Stimulated activated CD8-positive, alpha-beta memory T cell treated with anti-CD3 and anti-CD28 coated beads, Interleukin-4, amount 100 ng/mL, for 4 hours (primary cell): Measurements from ENCODE around the gene TBX15.

Experiments used
- DNase-seq, 2 donors: peaks; one replicate each; pipeline ENCODE4 v3.0.0-alpha.2; 2020; ENCODE audit warnings: low read depth in 2 of 2, low spot score in 1 of 2

The TBX15 gene

DNA sequence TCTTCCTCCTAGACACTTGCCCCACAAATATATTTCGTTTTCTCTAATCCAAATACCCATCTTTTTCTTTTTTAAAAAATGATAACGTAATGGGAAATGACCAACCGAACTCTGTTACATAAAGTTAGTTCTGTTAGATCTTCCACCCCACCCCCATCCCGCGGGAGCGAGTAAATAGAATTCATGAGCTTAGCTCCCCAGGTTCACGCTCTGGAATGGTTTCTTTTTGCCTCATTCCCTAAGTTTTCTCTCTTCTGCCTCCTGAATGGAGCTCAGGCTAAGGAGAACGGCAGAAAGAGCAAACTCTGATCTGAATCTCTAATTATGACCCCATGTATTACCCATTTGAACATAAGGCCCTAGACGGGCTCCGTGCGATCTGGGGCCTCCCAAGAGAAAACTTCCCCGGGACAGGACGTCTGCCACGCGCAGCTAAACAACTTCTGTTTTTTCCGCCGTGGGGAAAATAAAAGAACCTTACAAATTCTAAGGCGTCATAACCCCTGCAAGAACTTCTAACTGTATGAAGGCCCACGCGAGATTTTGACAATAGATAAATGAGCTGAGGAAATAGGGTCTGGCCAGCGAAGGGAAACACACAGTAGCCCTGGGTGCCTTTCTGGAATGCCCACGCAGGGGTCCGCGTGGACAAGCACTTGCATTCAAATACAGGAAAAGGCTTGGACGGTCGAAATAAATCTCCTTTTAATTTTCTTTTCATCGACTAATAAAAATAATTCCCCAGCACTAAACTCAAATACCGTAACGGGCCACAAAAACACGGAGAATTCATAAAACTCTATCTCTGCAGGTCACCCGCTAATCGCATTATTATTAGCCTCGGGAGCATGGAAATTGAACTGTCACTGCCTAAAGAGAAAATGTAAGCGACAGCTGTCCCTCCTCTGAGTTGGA lies 2.2 kb downstream of the TBX15 start:
- DNase-seq, result no peak

DNA sequence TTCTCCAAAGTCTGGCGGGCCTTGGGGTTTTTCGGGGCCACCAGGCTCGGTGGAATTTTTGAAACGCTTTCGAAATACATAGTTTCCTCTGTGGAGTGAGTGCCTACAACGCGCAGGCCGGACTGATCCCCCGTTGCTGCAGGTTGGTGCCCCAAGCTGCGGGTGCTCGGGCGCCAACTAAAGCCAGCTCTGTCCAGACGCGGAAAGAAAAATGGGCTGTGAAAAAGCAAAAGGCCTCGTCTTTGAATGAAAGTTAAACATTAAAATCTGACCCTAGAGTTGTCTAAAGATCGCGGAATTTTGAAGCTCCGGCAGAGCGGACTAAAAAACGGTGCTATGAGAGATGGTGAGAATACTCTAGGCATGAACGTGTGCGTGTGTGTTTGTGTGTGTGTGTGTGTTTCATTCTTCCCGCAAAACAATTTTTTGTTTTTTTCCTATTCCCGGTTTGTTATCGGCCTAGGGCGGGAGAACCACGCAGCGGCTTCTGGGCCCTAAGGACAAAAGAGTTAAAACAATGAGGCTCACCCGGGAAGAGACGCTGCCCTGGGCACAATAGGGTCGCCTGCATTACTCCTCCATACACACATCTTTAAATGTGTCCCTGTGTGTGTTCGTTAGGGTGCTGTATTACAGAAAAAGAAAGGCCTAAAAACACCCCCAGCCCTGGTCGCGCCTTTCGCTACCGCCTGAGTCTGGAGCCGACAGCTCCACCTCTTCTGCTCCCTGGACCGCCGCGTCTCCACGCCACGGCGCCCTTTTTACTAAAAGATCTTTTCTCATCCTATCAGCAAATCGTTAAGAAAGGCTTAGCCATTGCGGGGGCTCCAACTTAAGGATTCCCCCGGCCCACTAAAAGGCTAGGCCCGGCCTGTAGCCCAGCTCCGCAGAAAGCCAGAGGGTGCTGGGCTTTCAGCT lies 3.2 kb downstream of the TBX15 start:
- no peak for DNase-seq

DNA sequence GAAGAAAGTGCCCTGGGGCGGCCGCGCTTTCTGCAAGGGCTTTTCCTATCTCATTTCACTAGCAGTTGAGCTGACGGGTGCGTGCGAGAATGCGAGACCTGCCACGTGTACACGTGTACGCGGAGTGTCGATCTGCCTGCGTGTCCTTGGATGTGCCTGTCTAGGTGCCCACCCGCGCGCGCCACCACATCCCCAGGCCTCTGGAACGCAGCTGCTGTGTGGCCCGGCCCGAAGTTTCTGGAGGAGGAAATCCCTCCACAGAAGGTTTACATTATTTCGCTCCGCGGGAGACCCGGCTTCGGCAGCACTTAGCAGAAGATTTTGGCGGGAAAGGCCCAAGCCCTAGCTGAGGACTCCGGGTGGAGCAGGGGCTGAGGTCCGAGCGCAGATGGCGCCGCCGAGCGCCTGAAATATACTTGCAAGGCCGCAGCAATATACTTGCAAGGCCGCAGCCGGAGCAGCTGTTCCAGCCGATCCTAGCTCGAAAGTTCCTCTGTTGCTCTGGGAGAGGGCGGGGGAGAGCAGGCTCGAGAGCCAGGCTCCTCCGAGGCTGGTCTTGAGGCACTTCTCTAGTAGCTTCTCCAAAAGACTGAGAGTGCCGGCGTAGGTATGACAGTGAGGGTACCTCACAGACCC lies 3.9 kb downstream of the TBX15 start:
- DNase-seq, result no peak

DNA sequence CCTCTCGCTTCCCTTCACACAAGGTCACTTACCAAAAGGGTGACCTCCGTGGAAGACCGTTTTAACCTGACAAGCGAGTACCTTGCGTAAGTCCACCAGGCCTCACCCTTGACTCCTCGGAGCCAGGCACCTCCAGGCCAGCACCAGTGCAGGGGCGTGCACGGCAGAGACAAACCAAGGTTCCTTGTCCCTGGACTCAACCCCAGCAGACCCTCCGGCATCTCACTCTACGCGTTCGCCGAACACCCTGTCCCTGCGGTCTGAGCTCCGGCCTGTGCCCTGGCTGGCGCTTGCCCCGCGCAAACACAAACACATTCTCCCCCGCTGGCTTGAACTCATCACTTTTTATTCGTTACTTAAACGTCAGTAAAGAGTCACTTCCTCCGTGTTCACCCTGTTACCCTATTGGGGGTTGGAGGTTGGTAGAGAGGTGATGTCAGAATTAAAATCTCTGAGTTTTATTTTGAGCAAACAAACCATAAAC lies 4.5 kb downstream of the TBX15 start:
- DNase-seq, result no peak

DNA sequence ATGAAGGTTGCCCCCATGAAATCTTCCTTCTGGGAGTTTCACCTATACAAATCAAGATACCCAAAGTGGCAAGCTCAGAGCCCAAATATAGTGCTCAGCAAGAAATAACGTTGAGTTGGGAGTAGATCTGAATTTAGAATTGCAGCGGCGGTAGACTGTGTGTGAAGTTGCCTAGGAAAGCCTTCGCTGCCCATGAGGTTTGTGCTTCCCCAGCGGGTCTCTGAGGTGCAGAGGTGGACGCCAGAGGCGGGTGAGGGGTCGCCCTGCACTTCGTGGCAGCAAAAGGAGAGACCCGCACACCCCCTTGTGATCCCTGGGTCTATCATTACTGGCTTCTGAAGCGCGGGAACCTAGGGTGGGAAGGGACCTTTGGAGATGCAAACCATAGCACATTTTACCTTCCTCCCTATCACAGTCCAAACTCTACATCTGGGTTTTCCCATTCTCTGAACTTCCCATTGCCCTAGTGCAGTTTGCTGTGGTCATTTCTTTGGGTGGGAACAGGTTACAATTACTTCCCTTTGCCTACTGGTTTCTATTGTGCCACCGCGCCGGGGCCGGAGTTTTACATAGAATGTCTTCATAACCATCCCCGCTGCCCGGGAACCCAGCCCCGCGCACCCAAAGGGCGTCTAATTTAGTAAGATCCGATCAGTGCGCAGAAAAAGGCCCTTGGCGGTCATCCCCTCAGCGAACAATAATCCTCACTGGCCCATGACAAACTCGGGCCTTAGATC lies 5.2 kb downstream of the TBX15 start:
- no peak for DNase-seq

DNA sequence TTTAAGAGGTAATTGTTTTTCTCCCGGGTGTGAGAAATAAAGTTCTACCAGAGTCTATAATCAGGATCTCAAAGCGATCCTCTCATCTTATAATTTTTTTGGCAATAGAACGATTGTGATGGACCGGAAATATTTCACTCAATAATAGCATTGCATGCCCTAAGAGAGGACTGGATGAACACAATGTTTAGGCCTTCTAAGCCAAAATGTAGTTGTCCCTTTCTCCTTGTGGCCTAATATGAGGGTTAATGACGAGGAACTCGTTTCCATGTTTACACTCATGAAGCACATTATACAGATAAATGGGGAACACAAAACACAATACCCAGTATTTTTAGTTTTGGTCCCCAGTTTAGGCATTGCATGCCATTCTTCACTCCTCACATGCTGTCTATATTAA lies 5.9 kb downstream of the TBX15 start:
- DNase-seq, result no peak

DNA sequence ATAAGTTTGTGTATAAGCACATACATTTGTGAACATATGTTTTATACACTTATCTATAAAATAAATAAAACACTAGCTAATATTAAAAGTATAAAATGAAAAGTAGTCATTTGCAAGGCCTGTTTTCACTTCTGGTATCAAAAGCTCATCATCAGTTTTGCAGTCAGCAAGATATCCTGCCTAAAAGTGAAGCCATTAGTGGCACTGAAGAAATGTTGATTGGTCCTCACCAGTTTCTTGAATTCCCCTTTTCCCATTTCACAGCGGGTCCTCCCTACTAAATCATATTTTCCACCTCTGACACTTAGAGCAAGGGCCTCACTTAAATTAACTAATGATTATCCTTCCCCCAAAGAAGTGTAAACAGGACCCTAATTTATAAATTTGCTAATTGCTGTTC lies 6.7 kb downstream of the TBX15 start:
- no peak for DNase-seq

DNA sequence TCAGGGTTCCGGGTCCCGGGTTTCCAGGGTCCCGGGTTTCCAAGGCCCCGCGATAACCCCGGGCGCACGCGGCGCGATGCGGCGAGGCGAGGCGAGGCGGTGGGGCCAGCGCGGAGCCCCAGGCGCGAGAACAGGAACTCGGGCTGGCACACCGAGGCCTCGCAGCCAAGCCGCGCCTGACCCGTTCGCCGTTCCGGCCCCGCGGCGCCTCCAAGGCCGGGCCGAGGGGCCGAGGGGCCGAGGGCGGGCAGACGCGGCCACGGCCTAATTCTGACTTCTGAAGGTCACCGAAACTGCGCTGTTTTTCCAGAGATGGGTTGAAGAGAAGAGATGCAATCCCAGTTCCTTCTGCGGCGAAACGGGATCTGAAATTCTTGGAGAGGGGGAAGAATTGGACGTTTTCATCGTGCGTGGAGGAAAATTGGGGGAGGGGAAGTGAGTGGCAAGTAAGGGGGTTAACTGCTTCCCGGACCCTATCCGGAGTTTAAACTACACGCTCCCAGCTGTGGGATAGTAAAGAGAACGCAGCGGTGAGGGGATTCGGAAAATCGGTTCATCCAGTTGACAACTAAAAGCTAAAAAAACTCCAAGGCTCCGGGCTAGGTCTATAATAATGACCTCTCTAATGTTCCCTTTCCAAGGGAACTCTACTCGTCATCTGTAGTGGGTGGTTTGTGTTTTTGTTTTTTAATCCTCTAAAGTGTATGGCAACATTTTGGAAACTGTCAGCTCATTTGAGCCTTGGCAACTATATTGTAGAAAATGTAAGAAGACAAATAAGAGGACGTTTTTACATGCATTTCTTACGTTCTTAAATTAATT lies 8.2 kb downstream of the TBX15 start:
- no peak for DNase-seq

DNA sequence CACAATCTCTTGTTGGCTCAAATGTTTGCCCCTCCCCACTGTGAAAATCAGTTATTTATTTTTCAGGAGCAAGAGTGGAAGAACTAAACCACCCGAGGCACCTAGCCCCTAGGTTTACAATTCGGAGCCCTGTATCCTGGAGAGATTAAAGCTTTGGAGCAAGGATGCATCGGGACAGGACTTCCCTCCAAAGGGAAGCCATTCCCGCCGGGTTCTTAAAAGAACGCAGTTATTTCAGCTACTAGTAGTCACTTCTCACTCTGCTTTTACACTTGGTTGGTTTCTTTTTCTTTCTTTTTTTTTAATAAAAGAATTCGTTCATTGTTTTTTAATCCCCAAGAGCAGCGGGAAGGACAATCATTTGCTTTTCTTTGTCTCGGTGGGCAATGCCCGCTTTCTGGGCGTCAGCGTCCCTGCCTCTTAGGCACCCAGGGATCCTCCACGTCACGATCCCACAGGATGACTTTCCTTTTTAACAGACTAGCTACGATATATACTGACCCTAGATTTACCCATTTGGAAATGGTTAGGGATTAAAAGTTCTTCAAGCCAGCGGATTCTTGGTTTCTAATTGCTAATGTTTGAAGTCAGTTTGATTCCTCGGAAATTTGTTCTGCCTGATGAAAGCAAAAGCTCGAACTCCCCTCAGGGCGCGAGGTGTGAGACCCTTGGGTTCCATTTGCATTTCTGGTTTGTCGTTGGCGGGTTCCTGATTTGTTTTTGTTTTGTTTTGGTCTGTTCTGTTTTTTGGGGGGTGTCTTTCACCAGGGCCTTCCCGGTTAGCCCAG lies 9.0 kb downstream of the TBX15 start:
- no peak for DNase-seq

DNA sequence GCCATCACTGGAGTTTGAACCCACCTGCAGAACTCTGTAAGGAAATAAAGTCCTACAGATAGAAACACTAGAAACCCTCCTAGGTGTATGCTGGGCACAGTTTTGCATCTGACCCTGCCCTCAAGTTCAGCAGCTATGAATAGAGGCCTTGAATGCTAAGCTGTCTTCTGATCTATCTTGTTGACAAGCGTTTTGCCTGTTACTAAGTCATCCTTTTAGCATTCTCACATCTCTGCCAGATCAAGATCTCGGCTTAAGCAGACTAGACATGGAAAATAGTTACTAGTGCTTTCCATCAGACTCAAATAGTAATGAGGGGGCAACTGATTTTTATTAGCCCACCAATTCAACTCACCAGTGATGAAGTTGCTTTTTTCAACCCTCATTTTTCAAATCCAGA lies 10.5 kb downstream of the TBX15 start:
- DNase-seq, result no peak

DNA sequence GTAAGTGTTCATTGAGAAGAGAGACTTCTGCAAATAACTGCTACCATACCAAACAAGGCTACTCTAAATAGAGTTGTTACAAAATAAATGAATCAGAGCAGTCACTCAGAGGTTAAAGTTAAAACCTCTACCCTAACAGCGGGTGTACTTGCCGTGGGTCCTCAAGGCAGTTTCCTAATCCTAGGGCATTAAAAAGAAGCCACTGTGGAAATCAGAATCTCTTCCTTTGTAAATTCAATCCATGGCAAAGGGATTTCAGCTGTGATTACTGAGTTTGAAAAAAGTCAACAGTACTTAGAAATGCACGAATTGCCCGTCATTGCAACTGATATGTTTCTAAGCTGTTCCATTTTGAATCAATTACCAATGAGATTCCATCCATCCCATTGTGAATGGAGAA lies 13.5 kb downstream of the TBX15 start:
- DNase-seq, result no peak

DNA sequence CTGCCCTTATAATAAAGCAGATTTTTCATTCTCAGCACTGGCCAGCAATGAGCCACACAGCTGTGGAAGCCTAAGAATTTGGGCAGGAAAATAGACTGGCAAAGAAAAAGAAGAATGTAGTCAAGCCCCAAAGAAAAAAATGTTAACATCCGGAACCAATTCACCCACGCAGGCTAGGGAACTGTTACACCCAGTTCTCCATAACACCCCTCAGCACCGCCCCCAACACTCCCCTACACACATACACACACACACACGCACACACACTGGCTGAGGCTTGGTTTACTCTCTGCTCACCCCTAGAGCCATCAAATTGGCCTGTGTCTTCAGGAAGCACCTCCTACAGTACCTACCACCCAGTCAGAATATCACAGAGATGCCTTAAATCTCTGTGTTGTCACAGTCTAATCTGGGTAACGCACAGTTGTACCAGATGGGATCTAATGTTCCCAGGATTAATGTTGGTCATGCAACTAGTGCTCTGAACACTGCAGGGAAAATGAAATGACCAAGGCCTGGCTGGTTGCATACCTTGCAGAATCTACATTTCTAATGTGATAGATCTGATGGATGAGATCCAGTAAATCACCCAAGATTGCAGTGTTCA lies 14.5 kb downstream of the TBX15 start:
- DNase-seq, result no peak

DNA sequence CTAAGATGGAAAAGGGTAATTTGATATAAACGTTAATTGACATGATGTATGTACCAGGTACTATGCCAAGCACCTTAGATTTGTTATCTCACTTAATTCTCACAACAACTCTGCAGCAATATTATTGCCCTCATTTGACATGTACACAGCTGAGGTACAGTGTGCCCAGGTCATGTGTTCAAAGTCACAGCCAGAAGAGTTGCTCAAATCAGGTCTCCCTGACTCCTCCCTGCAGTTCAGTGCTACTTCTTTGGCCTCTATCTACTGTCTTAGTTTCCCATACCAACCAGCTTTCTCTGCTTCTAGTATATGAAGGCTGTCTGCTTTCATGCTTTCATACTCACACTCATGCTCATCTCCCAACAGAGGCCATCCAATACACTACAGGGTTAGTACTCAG lies 15.1 kb downstream of the TBX15 start:
- no peak for DNase-seq

DNA sequence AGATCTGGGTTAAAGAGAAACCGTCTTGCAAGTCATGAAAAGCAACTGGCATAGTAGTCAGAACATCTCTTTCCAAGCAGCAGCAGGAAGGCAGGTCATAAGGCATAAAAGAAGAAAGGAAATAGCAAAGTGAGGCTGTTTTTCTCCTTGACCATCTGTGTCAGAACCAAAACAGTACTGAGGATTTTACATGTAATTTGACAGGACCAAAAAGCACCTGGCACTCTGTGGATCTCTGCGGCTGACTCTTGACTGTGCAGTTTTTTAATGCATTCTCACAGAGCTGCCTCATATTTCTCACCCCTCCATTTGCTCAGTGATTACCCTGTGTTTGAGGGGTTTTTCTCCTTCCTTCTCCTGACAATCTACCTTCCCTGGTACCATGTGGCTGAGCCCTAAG lies 17.7 kb downstream of the TBX15 start:
- no peak for DNase-seq

DNA sequence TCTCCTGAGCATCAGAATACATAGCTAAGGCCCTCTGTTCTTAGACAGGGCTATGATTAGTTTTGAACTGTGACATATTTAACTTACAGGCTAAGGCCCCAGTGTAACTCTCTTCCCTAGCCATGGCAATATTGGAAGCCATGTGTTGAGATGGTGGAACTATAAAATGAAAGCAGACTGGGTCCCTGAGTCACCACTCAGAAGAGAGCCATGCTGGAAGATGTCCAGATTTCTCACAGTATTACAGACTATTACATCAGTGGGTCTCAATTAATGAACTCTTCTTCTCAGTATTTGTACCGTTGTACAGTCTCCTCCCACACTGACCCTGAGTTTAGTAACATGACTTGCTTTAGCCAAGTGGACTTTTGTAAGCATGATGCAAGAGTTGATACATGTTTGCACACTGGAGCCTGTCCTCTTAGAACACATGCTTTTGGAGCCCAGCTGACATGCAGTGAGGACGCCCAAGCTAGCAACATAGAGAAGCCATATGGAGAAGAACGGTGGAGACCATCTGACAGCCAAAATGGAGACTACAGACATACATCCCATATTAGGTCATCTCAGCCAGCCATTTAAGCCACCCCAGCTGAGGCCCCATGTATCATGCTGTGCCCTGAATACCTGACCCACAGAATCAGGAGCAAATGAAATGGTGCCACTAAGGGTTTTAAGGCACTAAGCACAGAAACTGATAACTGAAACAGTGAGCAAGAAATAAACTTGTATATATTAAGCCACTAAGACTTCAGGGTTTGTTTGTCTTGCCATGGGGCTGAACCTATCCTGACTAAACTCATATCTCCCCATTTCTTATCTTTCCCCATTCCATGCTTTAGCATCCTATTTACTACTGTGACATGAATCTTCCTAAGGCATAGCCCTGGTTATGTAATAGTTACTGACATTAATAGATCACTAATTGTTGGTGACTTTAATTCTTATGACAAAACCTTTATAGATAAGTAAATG lies 24.4 kb downstream of the TBX15 start:
- no peak for DNase-seq

DNA sequence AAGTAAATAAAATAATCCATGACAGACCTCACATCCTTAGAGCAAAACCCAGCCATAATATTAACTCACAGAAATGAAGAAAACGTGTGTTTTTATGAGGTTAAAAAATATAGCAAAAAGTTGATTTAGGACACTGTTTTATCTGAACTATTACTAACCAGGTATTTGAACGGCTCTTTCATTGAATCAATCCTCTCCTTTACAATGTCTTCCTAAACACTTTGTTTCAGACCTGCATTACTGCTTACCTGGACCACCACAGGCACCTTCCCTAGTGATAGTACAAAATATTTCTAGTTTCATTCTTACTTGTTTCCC lies 25.0 kb downstream of the TBX15 start:
- DNase-seq, result no peak

DNA sequence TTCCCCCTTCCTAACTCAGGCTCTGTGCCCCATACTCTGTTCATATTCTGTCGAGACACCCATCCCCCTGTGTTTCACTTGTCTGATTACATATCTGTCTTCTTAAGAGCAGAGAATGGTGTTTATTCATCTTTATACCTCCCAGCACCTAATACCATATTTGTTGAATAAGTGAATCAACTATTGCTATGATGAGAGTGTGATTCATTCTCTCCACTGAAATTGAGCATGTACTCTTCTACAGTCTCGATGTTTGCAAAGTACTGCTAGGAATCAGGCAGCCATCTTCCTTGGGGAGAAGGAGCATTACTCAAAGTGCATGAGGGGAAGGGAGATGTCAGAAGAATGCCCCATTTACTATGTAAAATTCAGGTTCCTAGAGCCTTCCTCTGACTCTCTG lies 27.0 kb downstream of the TBX15 start:
- no peak for DNase-seq
